ENCODE results near the gene CLEC18C. TPM values are rescaled to one million over a fixed set of nuclear protein-coding genes. Genes with fewer than 3 reads are reported as not detected.
A peak's percentile ranks its signal among the peaks of the same experiment; 100 is the strongest.
"Not testable (repeated sequence)": the region's sequence is repeated elsewhere in the genome, so short reads cannot be mapped to it uniquely, and the experiment has no call there.

CLEC18C gene
- total and polyA plus RNA-seq, 2 of the 4 experiments (the other 2 are of a cell fraction), result 0.03 TPM; not detected in 1

DNA sequence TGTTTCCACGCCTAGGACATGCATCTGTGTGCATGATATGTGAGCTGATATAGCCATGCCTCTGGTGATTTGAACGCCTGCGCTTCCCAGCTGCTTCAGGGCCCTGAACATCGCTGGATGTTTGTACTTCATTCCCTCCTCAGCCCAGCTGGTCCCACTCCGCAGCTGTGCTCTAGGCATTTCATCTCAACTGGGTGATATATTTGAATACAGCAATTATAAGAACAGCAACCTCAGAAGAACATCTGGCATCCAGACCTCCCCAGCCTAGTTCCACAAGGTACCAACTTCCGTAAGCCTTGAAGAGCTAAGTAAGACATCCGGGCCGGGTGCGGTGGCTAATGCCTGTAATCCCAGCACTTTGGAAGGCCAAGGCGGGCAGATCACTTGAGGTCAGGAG, 6.9 kb upstream of the CLEC18C start:
- ATAC-seq (ENCODE audit: low read depth); H2AK5ac ChIP-seq (ENCODE audit: low read depth, low read length); in situ Hi-C loops (cut with MboI; ENCODE audit: low sequenced_read_pairs); H3K9me1 ChIP-seq (ENCODE audit: insufficient read depth, low read length); H2BK120ac ChIP-seq (ENCODE audit: low read depth, low read length); H2BK5ac ChIP-seq (ENCODE audit: low read depth, low read length, poor library complexity, severe bottlenecking); H3K36me3 ChIP-seq (ENCODE audit: control insufficient read depth, insufficient read depth, low read length); H3K4me1 ChIP-seq (ENCODE audit: control insufficient read depth, insufficient read depth, low read length); H4K91ac ChIP-seq (ENCODE audit: insufficient read depth, low read depth, low read length); H2AFZ ChIP-seq (replicated peaks; ENCODE audit: low read length, poor library complexity); H2BK15ac ChIP-seq (ENCODE audit: low read depth, low read length); DNase-seq; H3K56ac ChIP-seq (ENCODE audit: extremely low read depth, insufficient read depth, low read length); H2AK9ac ChIP-seq (replicated peaks; ENCODE audit: low read depth, low read length, poor library complexity); BruUV-seq (replicated peaks); H3K18ac ChIP-seq (ENCODE audit: low read depth, low read length); H3K9me3 ChIP-seq (ENCODE audit: control insufficient read depth, insufficient read depth, low read length); intact Hi-C loops (cut with micrococcal nuclease); H3K27ac ChIP-seq (ENCODE audit: insufficient read depth, low read length); H2BK20ac ChIP-seq (ENCODE audit: low read depth, low read length); H4K8ac ChIP-seq (ENCODE audit: low read depth in 2 of 2, low read length in 2 of 2); H3K4ac ChIP-seq (ENCODE audit: low read depth, low read length); H4K5ac ChIP-seq (ENCODE audit: low read depth, low read length); CTCF ChIA-PET; H3K23ac ChIP-seq (ENCODE audit: low read depth, low read length); dilution Hi-C loops (cut with HindIII; ENCODE audit: low sequenced_read_pairs, unreplicated experiment); H3K27me3 ChIP-seq (ENCODE audit: control insufficient read depth, insufficient read depth, low read length); H3K4me3 ChIP-seq (ENCODE audit: insufficient read depth, low read depth, low read length); H3K79me1 ChIP-seq (ENCODE audit: low read depth in 1 of 2, low read length in 2 of 2); POLR2A ChIA-PET (ENCODE audit: unreplicated experiment); H3K14ac ChIP-seq (replicated peaks; ENCODE audit: low read depth, low read length); H3K9ac ChIP-seq (ENCODE audit: low read depth, low read length); H4K20me1 ChIP-seq (ENCODE audit: insufficient read depth, low read length); H3K4me2 ChIP-seq (ENCODE audit: low read depth, low read length): not testable (repeated sequence)
- no CpG with 5 or more reads among the region's 10 CpGs for WGBS, 2 experiments (ENCODE audit: extremely low coverage in 2 of 2, insufficient read length in 1 of 2)

- H4K5ac ChIP-seq (ENCODE audit: low read depth, low read length); H2BK15ac ChIP-seq (ENCODE audit: low read depth, low read length); CTCF ChIA-PET; H3K56ac ChIP-seq (ENCODE audit: extremely low read depth, insufficient read depth, low read length); POLR2A ChIA-PET (ENCODE audit: unreplicated experiment); H3K9ac ChIP-seq (ENCODE audit: low read depth, low read length); H3K36me3 ChIP-seq (ENCODE audit: control insufficient read depth, insufficient read depth, low read length); H2AK5ac ChIP-seq (ENCODE audit: low read depth, low read length); H3K18ac ChIP-seq (ENCODE audit: low read depth, low read length); H3K27me3 ChIP-seq (ENCODE audit: control insufficient read depth, insufficient read depth, low read length); H2BK120ac ChIP-seq (ENCODE audit: low read depth, low read length); H4K20me1 ChIP-seq (ENCODE audit: insufficient read depth, low read length); H3K4me3 ChIP-seq (ENCODE audit: insufficient read depth, low read depth, low read length); H2AK9ac ChIP-seq (replicated peaks; ENCODE audit: low read depth, low read length, poor library complexity); intact Hi-C loops (cut with micrococcal nuclease); H3K4me2 ChIP-seq (ENCODE audit: low read depth, low read length); H4K8ac ChIP-seq (ENCODE audit: low read depth in 2 of 2, low read length in 2 of 2); in situ Hi-C loops (cut with MboI; ENCODE audit: low sequenced_read_pairs); H3K9me1 ChIP-seq (ENCODE audit: insufficient read depth, low read length); H3K14ac ChIP-seq (replicated peaks; ENCODE audit: low read depth, low read length); H3K4ac ChIP-seq (ENCODE audit: low read depth, low read length); H3K9me3 ChIP-seq (ENCODE audit: control insufficient read depth, insufficient read depth, low read length); H4K91ac ChIP-seq (ENCODE audit: insufficient read depth, low read depth, low read length); H3K23ac ChIP-seq (ENCODE audit: low read depth, low read length); dilution Hi-C loops (cut with HindIII; ENCODE audit: low sequenced_read_pairs, unreplicated experiment); H3K27ac ChIP-seq (ENCODE audit: insufficient read depth, low read length); DNase-seq; H3K4me1 ChIP-seq (ENCODE audit: control insufficient read depth, insufficient read depth, low read length); H3K79me1 ChIP-seq (ENCODE audit: low read depth in 1 of 2, low read length in 2 of 2); BruUV-seq (replicated peaks); H2BK20ac ChIP-seq (ENCODE audit: low read depth, low read length); H2BK5ac ChIP-seq (ENCODE audit: low read depth, low read length, poor library complexity, severe bottlenecking); H2AFZ ChIP-seq (replicated peaks; ENCODE audit: low read length, poor library complexity): not testable (repeated sequence)
- WGBS, 2 experiments (ENCODE audit: extremely low coverage in 2 of 2, insufficient read length in 1 of 2), result no CpG with 5 or more reads among the region's 15 CpGs
- peak; percentile 84 for ATAC-seq (ENCODE audit: low read depth)
These were observed 329 bp downstream of the CLEC18C start for GRCh38 chr16:70173916-70174315.

All from IMR-90 (cell line).